ENCODE data around the gene EDDM3A.
"Not testable (repeated sequence)": the region's sequence is repeated elsewhere in the genome, so short reads cannot be mapped to it uniquely, and the experiment has no call there.

DNA sequence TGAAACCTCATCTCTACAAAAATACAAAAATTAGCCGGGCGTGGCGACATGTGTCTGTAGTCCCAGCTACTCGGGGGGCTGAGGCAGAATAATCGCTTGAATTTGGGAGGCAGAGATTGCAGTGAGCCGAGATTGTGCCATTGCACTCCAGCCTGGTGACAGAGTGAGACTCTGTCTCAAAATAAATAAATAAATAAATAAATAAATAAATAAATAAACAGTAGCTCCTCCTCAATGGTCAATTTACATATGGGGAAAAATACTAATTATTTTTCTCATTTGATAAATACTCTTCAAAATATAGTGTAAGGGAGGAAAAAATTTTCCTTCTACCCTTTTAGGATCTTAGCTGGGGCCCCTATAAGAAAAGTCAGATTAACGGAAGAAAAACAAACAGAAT lies 7.4 kb upstream of the EDDM3A start:
- TF ChIP-seq, protein P1, sequence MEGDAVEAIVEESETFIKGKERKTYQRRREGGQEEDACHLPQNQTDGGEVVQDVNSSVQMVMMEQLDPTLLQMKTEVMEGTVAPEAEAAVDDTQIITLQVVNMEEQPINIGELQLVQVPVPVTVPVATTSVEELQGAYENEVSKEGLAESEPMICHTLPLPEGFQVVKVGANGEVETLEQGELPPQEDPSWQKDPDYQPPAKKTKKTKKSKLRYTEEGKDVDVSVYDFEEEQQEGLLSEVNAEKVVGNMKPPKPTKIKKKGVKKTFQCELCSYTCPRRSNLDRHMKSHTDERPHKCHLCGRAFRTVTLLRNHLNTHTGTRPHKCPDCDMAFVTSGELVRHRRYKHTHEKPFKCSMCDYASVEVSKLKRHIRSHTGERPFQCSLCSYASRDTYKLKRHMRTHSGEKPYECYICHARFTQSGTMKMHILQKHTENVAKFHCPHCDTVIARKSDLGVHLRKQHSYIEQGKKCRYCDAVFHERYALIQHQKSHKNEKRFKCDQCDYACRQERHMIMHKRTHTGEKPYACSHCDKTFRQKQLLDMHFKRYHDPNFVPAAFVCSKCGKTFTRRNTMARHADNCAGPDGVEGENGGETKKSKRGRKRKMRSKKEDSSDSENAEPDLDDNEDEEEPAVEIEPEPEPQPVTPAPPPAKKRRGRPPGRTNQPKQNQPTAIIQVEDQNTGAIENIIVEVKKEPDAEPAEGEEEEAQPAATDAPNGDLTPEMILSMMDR (IDR thresholded peaks at IDR 0.05): not testable (repeated sequence)
- not testable (repeated sequence) for TF ChIP-seq POLR2A (IDR thresholded peaks at IDR 0.05)
